H54 (cell line): Measurements from ENCODE around the gene VPS13D.

Experiments used
- DNase-seq: peaks from one replicate; pipeline ENCODE4 v3.0.0; 2011; ENCODE audit warnings: low spot score, mixed read lengths; ENCODE audit not compliant: insufficient read length
- FAIRE-seq: peaks from 3 replicates; lab custom pipeline; 2011; peaks lifted over from hg19 to GRCh38; lab: Jason Lieb, UNC
- POLR2A ChIP-seq: IDR thresholded peaks from 2 replicates; pipeline ENCODE4 v1.6.1; 2011; ENCODE audit warnings: low read depth, mild to moderate bottlenecking, low read length

The VPS13D gene

DNA sequence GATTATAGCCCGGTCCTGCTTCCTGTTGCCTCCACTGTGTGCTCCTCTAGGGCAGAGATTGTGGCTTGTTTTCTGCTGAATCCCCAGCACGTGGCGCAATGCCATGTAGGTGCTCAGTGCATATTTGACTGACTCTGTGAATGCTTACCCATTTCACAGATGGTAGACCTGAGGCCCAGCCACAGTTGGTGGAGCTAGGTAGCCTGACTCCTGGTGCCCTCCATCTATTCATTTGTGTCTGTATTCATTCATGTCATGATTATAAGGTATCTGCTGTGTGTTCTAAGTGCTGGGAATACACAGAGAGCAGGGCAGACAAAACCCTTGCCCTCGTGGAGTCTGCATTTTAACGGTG lies 40.5 kb upstream of the VPS13D start:
- TF ChIP-seq POLR2A, result no peak
- FAIRE-seq, result no peak
- DNase-seq, result no peak

DNA sequence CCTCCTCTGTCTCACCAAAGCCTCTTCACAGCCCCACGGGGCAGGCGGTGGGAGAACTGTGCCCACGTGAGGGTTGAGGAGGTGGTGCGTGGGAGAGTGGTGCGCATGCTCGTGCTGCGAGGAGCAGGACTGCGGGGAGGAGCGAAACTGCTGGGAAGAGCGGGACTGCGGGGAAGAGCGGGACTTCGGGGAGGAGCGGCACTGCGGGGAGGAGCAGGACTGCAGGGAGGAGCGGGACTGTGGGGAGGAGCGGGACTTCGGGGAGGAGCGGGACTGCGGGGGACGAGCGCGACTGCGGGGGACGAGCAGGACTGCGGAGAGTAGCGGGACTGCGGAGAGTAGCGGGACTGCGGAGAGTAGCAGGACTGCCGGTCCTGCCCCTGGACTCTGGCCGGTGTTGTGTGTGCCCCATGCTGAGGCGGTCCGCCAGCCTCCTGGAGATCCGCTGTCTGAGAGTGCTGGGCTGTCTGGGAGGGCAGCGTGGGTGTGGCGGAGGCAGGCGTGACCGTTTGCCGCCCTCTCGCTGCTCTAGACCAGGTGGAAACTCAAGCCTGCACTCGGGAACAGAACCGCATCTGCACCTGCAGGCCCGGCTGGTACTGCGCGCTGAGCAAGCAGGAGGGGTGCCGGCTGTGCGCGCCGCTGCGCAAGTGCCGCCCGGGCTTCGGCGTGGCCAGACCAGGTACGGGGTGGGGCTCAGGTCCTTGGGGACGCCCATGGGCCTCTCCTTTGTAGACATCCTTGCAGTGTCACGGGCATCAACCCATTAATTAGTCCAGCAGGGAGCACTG lies 38.4 kb upstream of the VPS13D start:
- no peak for FAIRE-seq

DNA sequence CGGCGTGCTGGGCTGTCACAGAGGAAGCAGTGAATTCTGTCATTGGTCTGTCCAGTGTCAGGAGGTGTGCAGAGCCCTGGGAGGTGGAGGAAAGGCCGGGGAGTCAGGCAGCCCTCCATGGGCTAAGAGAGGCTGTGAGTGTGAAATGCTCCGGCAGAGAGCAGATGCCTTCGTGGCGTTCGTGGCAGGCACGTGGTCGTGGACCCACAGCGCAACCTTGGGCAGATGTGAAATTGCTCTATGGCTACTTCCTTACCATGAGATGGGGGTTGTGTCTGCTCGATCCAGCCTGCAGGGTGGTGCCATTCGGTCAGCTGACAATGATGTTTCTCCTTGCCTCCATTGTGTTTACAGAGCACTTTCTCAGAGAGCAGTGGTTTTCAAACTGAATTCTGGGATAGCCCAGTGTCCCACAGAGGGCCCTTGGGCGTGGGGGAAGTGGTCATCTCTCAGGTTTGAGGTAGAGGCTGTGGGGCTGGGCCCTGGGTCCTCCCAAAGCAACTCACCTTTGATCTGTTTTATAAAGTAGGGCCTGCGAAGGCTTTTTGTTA lies 35.1 kb upstream of the VPS13D start:
- no peak for DNase-seq
- FAIRE-seq, result no peak
- no peak for TF ChIP-seq POLR2A

More for the DNA sequence above, 38.4 kb upstream of the VPS13D start:
- TF ChIP-seq POLR2A, result no peak
- DNase-seq, result no peak

DNA sequence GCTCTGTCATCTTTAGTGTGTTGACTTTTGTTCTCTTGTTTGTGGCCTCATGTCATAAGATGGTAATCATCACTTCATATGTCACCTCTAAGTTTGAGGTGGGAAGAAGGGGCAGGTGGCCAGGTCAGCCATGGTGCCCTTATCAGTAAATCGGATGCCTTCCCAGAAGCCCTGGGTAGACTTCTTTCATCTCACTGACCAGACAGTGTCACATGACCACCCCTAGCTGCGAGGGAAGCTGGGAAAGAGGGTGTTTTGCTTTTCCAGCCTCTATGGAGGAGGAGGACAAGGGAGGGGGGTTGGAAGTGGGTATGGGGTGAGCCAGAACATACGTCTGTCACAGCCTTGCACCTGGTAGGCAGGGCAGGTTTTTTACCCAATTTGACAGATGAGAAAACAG lies 34.4 kb upstream of the VPS13D start:
- DNase-seq (no peak), FAIRE-seq (no peak)
- no peak for TF ChIP-seq POLR2A

GRCh38 chr1:12196641-12197482 lies 33.0 kb upstream of the VPS13D start:
- no peak for TF ChIP-seq POLR2A
- DNase-seq, result no peak
- no peak for FAIRE-seq

DNA sequence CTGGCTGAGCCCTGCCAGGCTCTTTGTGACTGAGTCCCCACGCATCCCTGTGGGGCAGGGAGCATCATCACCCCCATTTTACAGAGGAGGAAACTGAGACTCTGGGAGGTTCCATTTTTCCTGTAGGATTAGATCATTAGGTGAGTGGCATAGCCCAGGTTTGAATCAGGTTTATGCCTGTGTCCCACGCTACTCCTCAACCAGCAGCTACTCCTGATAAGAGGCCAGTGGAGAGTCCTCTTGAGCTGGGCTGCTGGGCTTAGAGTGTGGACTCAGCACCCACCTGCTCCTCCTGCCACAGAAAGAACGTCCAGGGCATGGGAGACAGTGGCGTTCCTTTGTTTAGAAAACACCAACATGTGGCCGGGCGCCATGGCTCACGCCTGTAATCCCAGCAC lies 32.3 kb upstream of the VPS13D start:
- no peak for FAIRE-seq
- no peak for TF ChIP-seq POLR2A
- DNase-seq, result no peak

DNA sequence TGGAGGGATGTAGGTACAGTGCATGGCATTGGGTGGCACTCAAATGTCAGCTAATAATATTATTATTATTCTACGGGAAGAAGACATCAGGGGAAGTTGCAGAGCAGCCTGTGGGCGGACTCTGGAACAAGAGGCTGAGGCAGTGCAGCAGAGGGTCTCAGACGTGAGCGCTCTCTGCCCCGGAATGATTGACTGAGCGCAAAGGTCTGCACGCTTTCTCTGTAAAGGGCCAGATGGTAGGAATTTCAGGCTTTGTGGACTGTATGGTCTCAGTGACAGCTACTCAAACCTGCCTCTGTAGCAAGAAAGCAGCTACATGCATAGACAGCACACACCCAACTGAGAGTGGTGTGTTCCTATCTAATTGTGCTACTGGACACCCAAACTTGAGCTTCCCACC lies 29.6 kb upstream of the VPS13D start:
- FAIRE-seq, result no peak

DNA sequence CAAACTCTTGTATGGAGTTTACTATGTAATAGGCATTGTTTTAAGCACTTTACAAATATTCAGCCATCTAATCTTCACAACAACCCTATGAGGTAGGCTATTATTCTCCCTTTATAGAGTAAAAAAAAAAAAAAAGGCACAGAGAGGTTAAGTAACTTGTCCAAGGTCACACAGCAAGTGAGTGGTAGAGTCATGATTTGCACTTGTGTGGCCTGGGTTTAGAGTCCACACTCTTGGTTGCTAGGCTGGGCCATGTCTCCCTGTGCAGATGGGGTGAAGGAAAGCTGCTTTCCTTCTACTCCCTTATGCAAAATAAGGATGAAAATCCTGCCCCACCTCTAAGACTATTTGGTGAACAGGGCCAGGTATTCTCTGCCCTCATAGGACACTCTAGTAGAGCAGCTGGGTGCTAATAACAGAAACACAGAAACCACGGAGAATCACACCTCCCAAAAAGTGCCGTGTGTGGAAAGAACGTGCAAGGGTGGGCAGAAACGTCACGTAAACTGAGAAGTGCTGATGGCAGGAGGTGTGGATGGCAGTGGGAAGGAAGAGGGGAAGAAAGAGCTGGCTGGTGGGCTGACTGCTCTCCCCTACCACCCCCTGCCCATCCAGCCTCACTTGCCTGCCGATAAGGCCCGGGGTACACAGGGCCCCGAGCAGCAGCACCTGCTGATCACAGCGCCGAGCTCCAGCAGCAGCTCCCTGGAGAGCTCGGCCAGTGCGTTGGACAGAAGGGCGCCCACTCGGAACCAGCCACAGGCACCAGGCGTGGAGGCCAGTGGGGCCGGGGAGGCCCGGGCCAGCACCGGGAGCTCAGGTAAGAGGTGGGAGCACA lies 28.3 kb upstream of the VPS13D start:
- FAIRE-seq (no peak), DNase-seq (no peak)
- no peak for TF ChIP-seq POLR2A

More for the DNA sequence above, 29.6 kb upstream of the VPS13D start:
- no peak for TF ChIP-seq POLR2A
- DNase-seq, result no peak

DNA sequence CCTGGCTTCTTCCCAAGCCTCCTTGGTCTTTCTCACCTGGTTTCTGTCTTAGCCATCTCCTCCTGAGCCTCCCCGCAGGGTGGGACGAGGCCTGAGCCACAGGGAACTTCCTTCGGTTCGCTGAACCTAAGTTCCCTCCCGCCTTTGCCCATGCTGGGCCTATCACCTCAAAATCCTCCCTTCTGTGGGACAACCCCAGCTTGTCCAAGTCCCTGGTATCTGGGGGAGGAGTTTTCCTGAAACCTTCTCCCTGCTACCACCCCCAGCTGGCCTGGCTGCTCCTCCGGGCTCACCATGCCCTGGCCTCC lies 27.7 kb upstream of the VPS13D start:
- no peak for TF ChIP-seq POLR2A
- DNase-seq, result no peak
- no peak for FAIRE-seq

DNA sequence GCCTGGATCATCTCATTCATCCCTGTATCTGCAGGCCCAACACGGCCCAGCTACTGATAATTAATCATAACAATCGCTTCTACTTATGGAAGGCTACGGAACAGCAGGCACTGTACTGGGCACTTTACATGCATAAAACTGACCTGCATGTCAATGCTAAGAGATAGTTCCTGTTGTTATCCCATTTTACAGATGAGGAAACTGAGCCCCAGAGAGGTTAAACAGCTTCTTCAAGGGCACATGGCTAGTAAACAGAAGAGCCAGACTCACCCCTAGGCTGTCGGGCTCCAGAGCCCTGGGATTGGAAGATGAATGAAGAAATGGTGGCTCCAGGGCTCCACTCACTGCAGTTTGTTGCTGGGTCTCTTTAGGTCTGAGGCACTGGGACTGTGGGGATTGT lies 27.3 kb upstream of the VPS13D start:
- no peak for TF ChIP-seq POLR2A
- FAIRE-seq (no peak), DNase-seq (no peak)

DNA sequence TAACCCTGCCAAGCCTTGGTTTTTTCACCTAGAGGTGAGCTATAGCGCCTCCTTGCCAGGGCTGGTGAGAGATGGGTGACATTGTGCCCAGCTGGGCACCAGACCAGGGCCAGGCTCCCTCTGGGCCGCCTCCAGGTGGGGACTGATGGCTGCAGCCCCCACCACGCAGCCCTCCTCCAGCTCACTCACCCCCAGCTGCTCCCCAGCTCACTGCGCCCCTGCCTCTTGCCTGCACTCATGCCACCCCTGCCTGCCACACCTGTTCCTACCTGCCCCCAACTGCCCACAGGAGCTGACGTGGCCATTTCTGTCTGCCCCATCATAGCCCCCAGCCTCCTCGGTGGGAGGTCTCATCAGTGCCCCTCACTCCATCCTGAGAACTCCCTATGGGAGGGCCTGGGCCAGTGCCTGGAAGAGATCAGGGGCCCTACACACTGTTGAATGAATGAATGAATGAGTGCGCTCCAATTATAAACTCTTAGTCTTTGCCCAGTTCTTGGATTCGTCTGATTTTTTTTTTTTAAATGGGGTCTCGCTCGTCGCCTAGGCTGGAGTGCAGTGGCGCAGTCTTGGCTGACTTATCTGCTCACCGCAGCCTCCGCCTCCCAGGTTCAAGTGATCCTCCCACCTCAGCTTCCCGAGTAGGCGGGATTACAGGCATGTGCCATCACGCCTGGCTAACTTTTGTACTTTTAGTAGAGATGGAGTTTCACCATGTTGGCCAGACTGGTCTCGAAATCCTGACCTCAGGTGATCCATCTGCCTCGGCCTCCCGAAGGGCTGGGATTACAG lies 26.4 kb upstream of the VPS13D start:
- DNase-seq, result no peak
- no peak for TF ChIP-seq POLR2A
- FAIRE-seq, result no peak

GRCh38 chr1:12204140-12204539 lies 25.7 kb upstream of the VPS13D start:
- TF ChIP-seq POLR2A, result no peak
- FAIRE-seq (no peak), DNase-seq (no peak)
